Measurements from ENCODE around the gene ARFGEF2. TPM values are rescaled to one million over a fixed set of nuclear protein-coding genes. Genes with fewer than 3 reads are reported as not detected.

The ARFGEF2 gene
- total and polyA plus RNA-seq, 2 of the 4 experiments (the other 2 are of a cell fraction), result 10.3 to 39.1 TPM

DNA sequence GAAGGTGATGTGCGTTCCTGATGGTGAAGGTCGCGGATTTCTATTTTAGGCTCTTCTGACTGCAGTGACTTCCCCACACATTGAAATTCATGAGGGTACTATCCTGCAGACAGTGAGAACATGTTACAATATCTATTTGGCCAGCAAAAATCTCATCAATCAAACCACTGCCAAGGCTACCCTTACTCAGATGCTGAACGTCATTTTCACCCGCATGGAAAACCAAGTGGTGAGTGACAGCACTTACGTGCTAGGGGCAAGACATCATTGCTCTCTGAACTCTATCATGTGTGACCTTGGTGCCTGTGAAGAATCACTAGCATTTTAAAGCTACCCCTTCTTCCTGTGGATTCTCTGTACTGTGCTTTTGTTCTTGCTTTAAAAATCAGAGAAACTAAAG, 31.1 kb downstream of the ARFGEF2 start:
- H3K56ac ChIP-seq (ENCODE audit: extremely low read depth, insufficient read depth, low read length), result no peak overlapping the region
- peaks cover 16 to 42% of the 10 kb centered on the region in 2 experiments; a peak in 2 of 4 replicates for H3K79me1 ChIP-seq (ENCODE audit: low read depth in 1 of 2, low read length in 2 of 2)
- no peak overlapping the region for H3K27ac ChIP-seq (ENCODE audit: insufficient read depth, low read length)
- H2AFZ ChIP-seq (replicated peaks; ENCODE audit: low read length, poor library complexity), result no peak overlapping the region
- H4K8ac ChIP-seq (ENCODE audit: low read depth in 2 of 2, low read length in 2 of 2), result no peak overlapping the region
- H3K4me3 ChIP-seq (ENCODE audit: insufficient read depth, low read depth, low read length), result no peak overlapping the region
- no peak overlapping the region for H4K91ac ChIP-seq (ENCODE audit: insufficient read depth, low read depth, low read length)
- H3K18ac ChIP-seq (ENCODE audit: low read depth, low read length), result no peak overlapping the region
- CTCF ChIA-PET, result no interaction called here
- no peak overlapping the region for H2BK20ac ChIP-seq (ENCODE audit: low read depth, low read length)
- no peak overlapping the region for H3K4me2 ChIP-seq (ENCODE audit: low read depth, low read length)
- H3K14ac ChIP-seq (replicated peaks; ENCODE audit: low read depth, low read length), result no peak overlapping the region
- no TSS peak for BruUV-seq (replicated peaks)
- H2BK5ac ChIP-seq (ENCODE audit: low read depth, low read length, poor library complexity, severe bottlenecking), result no peak overlapping the region
- H3K9me3 ChIP-seq (ENCODE audit: control insufficient read depth, insufficient read depth, low read length), result no peaks in the 10 kb centered on the region
- WGBS, 2 experiments (ENCODE audit: extremely low coverage in 2 of 2, insufficient read length in 1 of 2), result 100% methylated on average over 2 of the region's 6 CpGs; no CpG with 5 or more reads in 1 of the 2 experiments
- no peak overlapping the region for H3K9ac ChIP-seq (ENCODE audit: low read depth, low read length)
- intact Hi-C loops (cut with micrococcal nuclease), result no loop called here
- no peak overlapping the region for H2AK9ac ChIP-seq (replicated peaks; ENCODE audit: low read depth, low read length, poor library complexity)
- TF ChIP-seq MXI1 (IDR thresholded peaks at IDR 0.05; ENCODE audit: borderline replicate concordance, low read depth, low read length), result no peak
- TF ChIP-seq CHD1 (IDR thresholded peaks at IDR 0.05; ENCODE audit: low read depth, low read length), result no peak
- TF ChIP-seq, protein P1, sequence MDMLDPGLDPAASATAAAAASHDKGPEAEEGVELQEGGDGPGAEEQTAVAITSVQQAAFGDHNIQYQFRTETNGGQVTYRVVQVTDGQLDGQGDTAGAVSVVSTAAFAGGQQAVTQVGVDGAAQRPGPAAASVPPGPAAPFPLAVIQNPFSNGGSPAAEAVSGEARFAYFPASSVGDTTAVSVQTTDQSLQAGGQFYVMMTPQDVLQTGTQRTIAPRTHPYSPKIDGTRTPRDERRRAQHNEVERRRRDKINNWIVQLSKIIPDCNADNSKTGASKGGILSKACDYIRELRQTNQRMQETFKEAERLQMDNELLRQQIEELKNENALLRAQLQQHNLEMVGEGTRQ (IDR thresholded peaks at IDR 0.05; ENCODE audit: low read depth, low read length), result no peak
- no peak for TF ChIP-seq RAD21 (IDR thresholded peaks at IDR 0.05; ENCODE audit: low read length)
- TF ChIP-seq, protein P2, sequence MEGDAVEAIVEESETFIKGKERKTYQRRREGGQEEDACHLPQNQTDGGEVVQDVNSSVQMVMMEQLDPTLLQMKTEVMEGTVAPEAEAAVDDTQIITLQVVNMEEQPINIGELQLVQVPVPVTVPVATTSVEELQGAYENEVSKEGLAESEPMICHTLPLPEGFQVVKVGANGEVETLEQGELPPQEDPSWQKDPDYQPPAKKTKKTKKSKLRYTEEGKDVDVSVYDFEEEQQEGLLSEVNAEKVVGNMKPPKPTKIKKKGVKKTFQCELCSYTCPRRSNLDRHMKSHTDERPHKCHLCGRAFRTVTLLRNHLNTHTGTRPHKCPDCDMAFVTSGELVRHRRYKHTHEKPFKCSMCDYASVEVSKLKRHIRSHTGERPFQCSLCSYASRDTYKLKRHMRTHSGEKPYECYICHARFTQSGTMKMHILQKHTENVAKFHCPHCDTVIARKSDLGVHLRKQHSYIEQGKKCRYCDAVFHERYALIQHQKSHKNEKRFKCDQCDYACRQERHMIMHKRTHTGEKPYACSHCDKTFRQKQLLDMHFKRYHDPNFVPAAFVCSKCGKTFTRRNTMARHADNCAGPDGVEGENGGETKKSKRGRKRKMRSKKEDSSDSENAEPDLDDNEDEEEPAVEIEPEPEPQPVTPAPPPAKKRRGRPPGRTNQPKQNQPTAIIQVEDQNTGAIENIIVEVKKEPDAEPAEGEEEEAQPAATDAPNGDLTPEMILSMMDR (conservative IDR thresholded peaks at IDR 0.05; ENCODE audit: low read depth, low read length), result no peak
- no peak for TF ChIP-seq RCOR1 (IDR thresholded peaks at IDR 0.05; ENCODE audit: insufficient replicate concordance, low read length)
- no peak for TF ChIP-seq POLR2A (IDR thresholded peaks at IDR 0.05; ENCODE audit: low read depth, low read length)
- TF ChIP-seq FOS (IDR thresholded peaks at IDR 0.05; ENCODE audit: low read depth, low read length), result no peak
- TF ChIP-seq MAFK (IDR thresholded peaks at IDR 0.05; ENCODE audit: low read depth, low read length), result no peak
- dilution Hi-C loops (cut with HindIII; ENCODE audit: low sequenced_read_pairs, unreplicated experiment), result no loop called here
- peaks cover 58% of the 10 kb centered on the region for H3K36me3 ChIP-seq (ENCODE audit: control insufficient read depth, insufficient read depth, low read length)
- DNase-seq (no peak), ATAC-seq (ENCODE audit: low read depth) (no peak)
- H3K4me1 ChIP-seq (ENCODE audit: control insufficient read depth, insufficient read depth, low read length), result no peaks in the 10 kb centered on the region
- no peaks in the 10 kb centered on the region; the same call in 1 of the 2 replicates for H3K9me1 ChIP-seq (ENCODE audit: insufficient read depth, low read length)
- POLR2A ChIA-PET (ENCODE audit: unreplicated experiment), result no interaction called here
- in situ Hi-C loops (cut with MboI; ENCODE audit: low sequenced_read_pairs), result no loop called here
- H3K4ac ChIP-seq (ENCODE audit: low read depth, low read length), result no peak overlapping the region
- no peak overlapping the region for H4K5ac ChIP-seq (ENCODE audit: low read depth, low read length)
- no peaks in the 10 kb centered on the region for H3K27me3 ChIP-seq (ENCODE audit: control insufficient read depth, insufficient read depth, low read length)
- H2AK5ac ChIP-seq (ENCODE audit: low read depth, low read length), result no peak overlapping the region
- H2BK15ac ChIP-seq (ENCODE audit: low read depth, low read length), result no peak overlapping the region
- no peak overlapping the region for H3K23ac ChIP-seq (ENCODE audit: low read depth, low read length)
- peaks cover 10% of the 10 kb centered on the region; the same call in 1 of the 2 replicates for H4K20me1 ChIP-seq (ENCODE audit: insufficient read depth, low read length)
- H2BK120ac ChIP-seq (ENCODE audit: low read depth, low read length), result no peak overlapping the region

All from IMR-90 (cell line).